ENCODE measurements around the gene ZNF19.

- TF ChIP-seq CTCF (conservative IDR thresholded peaks at IDR 0.05 in 1 of 2, IDR thresholded peaks at IDR 0.05 in 1 of 2; ENCODE audit: extremely low read depth in 1 of 2, insufficient read depth in 1 of 2, low read depth in 1 of 2, low read length in 2 of 2) (no peak), EZH2 (IDR thresholded peaks at IDR 0.05; ENCODE audit: borderline replicate concordance, low read length) (no peak)
These were observed 62.9 kb downstream of the ZNF19 start for GRCh38 chr16:71426069-71426879.

Measured in mammary epithelial cell (primary cell).